GM21723 (cell line): ENCODE results near the gene SNAPC5.
"Not testable (repeated sequence)": the region's sequence is repeated elsewhere in the genome, so short reads cannot be mapped to it uniquely, and the experiment has no call there.

Experiments
- ATAC-seq: cut with Tn5 transposase; IDR thresholded peaks from one replicate; pipeline ENCODE4 v1.9.1; 2021; ENCODE audit warnings: mild to moderate bottlenecking, moderate library complexity; ENCODE audit not compliant: unreplicated experiment

Gene SNAPC5

GRCh38 chr15:66497502-66498455 lies at the start of gene SNAPC5:
SNAPC5 (minus strand) TSS chr15:66497762; CDS start chr15:66497731, 31 bp downstream.
- ATAC-seq = peak; percentile 76

GRCh38 chr15:66545255-66545654 lies 47.7 kb upstream of the SNAPC5 start:
- no peak for ATAC-seq

GRCh38 chr15:66542896-66543295 lies 45.3 kb upstream of the SNAPC5 start:
- no peak for ATAC-seq

GRCh38 chr15:66535056-66535455 lies 37.5 kb upstream of the SNAPC5 start:
- ATAC-seq = no peak

GRCh38 chr15:66524838-66525237 lies 27.3 kb upstream of the SNAPC5 start:
- no peak for ATAC-seq

GRCh38 chr15:66523926-66524325 lies 26.4 kb upstream of the SNAPC5 start:
- no peak for ATAC-seq

GRCh38 chr15:66515901-66516322 lies 18.4 kb upstream of the SNAPC5 start:
- no peak for ATAC-seq

GRCh38 chr15:66514586-66514985 lies 17.0 kb upstream of the SNAPC5 start:
- ATAC-seq = no peak

GRCh38 chr15:66508293-66508883 lies 10.8 kb upstream of the SNAPC5 start:
- no peak for ATAC-seq

- ATAC-seq = no peak
Measured at GRCh38 chr15:66505818-66506217, 8.3 kb upstream of the SNAPC5 start.

GRCh38 chr15:66505430-66505811 lies 7.9 kb upstream of the SNAPC5 start:
- no peak for ATAC-seq

- ATAC-seq = peak; percentile 73
Measured at GRCh38 chr15:66504563-66505429, 7.2 kb upstream of the SNAPC5 start, which contains the start of the genes RPL4 and ZWILCH. RPL4 (minus strand) TSS chr15:66504855; CDS start chr15:66504790, 65 bp downstream. ZWILCH (plus strand) TSS chr15:66505326; CDS start chr15:66505339, 13 bp downstream.

GRCh38 chr15:66503780-66504562 lies 6.4 kb upstream of the SNAPC5 start:
- ATAC-seq = no peak

- ATAC-seq = not testable (repeated sequence)
Measured at GRCh38 chr15:66503041-66503648, 5.6 kb upstream of the SNAPC5 start.

GRCh38 chr15:66502491-66502890 lies 4.9 kb upstream of the SNAPC5 start:
- ATAC-seq = no peak

- ATAC-seq = not testable (repeated sequence)
Measured at GRCh38 chr15:66500346-66500745, 2.8 kb upstream of the SNAPC5 start.

GRCh38 chr15:66498501-66499386 lies 1.2 kb upstream of the SNAPC5 start:
- ATAC-seq = no peak

- peak; percentile 10 for ATAC-seq
Measured at GRCh38 chr15:66496951-66497501, 536 bp downstream of the SNAPC5 start.
